WTC11 (cell line): ENCODE results near the gene DNAH5.

Source experiments
- ATF3 ChIP-seq: sonication (generic); formaldehyde crosslinking; conservative IDR thresholded peaks from 2 replicates; pipeline ENCODE4 v1.8.1; 2022; ENCODE audit warnings: mild to moderate bottlenecking, missing genetic modification reagents
- ESRRA ChIP-seq: sonication (generic); formaldehyde crosslinking; IDR thresholded peaks from 2 replicates; pipeline ENCODE4 v1.8.1; 2022; ENCODE audit warnings: mild to moderate bottlenecking, missing genetic modification reagents, borderline replicate concordance
- TEAD4 ChIP-seq: sonication (generic); formaldehyde crosslinking; IDR thresholded peaks from 2 replicates; pipeline ENCODE4 v1.8.0; 2022; ENCODE audit warnings: mild to moderate bottlenecking, missing genetic modification reagents
- TF ChIP-seq, protein P1 (sequence below): fragments of 200-600 bp; IDR thresholded peaks from 2 replicates; pipeline ENCODE4 v1.8.0; 2022; ENCODE audit warnings: antibody characterized with exemption

DNA sequence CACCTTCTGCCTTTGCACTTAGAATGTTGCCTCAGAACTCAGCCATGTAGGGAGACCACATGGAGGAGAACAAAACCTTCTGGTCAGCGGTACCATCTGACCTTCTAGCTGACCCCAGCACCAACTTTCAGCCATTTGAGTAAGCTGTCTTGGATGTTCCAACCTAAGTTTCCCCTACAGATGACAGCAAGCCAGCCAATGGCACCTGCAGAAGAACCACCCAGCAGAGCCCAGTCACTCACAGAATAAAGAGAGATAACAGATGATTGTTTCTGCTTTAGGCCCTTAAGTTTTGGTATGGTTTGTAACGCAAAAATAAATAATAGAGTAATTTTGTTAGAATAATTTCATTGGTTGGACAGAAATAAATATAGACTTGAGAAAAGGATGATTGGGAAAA is 10.4 kb downstream of the DNAH5 start:
- TF ChIP-seq, protein P1, sequence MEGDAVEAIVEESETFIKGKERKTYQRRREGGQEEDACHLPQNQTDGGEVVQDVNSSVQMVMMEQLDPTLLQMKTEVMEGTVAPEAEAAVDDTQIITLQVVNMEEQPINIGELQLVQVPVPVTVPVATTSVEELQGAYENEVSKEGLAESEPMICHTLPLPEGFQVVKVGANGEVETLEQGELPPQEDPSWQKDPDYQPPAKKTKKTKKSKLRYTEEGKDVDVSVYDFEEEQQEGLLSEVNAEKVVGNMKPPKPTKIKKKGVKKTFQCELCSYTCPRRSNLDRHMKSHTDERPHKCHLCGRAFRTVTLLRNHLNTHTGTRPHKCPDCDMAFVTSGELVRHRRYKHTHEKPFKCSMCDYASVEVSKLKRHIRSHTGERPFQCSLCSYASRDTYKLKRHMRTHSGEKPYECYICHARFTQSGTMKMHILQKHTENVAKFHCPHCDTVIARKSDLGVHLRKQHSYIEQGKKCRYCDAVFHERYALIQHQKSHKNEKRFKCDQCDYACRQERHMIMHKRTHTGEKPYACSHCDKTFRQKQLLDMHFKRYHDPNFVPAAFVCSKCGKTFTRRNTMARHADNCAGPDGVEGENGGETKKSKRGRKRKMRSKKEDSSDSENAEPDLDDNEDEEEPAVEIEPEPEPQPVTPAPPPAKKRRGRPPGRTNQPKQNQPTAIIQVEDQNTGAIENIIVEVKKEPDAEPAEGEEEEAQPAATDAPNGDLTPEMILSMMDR = no peak
- TF ChIP-seq TEAD4 (CRISPR knock-in tag) = no peak
- TF ChIP-seq ESRRA (CRISPR knock-in tag) = no peak
- no peak for TF ChIP-seq ATF3
